RWPE2 (cell line): ENCODE results near the gene PRR23E.

ENCODE experiments used
- ATAC-seq: fragments of 200-7000 bp; cut with Tn5 transposase; 3 replicates; pipeline ENCODE4 v1.9.1; 2021; ENCODE audit warnings: low read depth
- DNase-seq: peaks from one replicate; pipeline ENCODE4 v3.0.0-alpha.2; 2020; ENCODE audit warnings: low spot score
- H3K27ac ChIP-seq: fragments of 450-650 bp; 2 replicates; pipeline ENCODE4 v1.5.1; 2017; ENCODE audit warnings: mild to moderate bottlenecking; ENCODE audit not compliant: poor library complexity, severe bottlenecking
- H3K27me3 ChIP-seq: fragments of 250-450 bp; sonication (Bioruptor Pico); 2 replicates; pipeline ENCODE4 v1.5.1; 2021; ENCODE audit warnings: mild to moderate bottlenecking, moderate library complexity; ENCODE audit not compliant: insufficient read depth, poor library complexity, severe bottlenecking
- H3K36me3 ChIP-seq: fragments of 250-450 bp; sonication (Bioruptor Pico); 2 replicates; pipeline ENCODE4 v1.5.1; 2020; ENCODE audit warnings: low read depth, mild to moderate bottlenecking, moderate library complexity
- H3K4me1 ChIP-seq: fragments of 250-450 bp; sonication (Bioruptor Pico); 2 replicates; pipeline ENCODE4 v1.5.1; 2021; ENCODE audit warnings: mild to moderate bottlenecking, moderate library complexity; ENCODE audit not compliant: insufficient read depth, poor library complexity, severe bottlenecking
- H3K4me3 ChIP-seq: fragments of 250-450 bp; sonication (Bioruptor Pico); 2 replicates; pipeline ENCODE4 v1.5.1; 2021; ENCODE audit warnings: mild to moderate bottlenecking, moderate library complexity; ENCODE audit not compliant: severe bottlenecking
- H3K9me3 ChIP-seq: fragments of 250-450 bp; sonication (Bioruptor Pico); 2 replicates; pipeline ENCODE4 v1.5.1; 2021; ENCODE audit warnings: mild to moderate bottlenecking, moderate library complexity; ENCODE audit not compliant: severe bottlenecking
- CTCF ChIP-seq: fragments of 450-650 bp; IDR thresholded peaks from one replicate; pipeline ENCODE4 v1.5.1; 2017; ENCODE audit warnings: mild to moderate bottlenecking, moderate library complexity; ENCODE audit not compliant: poor library complexity, severe bottlenecking

Gene PRR23E

GRCh38 chr3:127224118-127224517, 31.2 kb downstream of the PRR23E start:
- DNase-seq: no peak
- no peak overlapping the region for H3K4me3 ChIP-seq
- no peaks in the 10 kb centered on the region for H3K9me3 ChIP-seq
- H3K36me3 ChIP-seq: no peaks in the 10 kb centered on the region; the same call in 1 of the 2 replicates
- H3K27ac ChIP-seq: no peak overlapping the region
- H3K4me1 ChIP-seq: peaks cover 8% of the 10 kb centered on the region
- ATAC-seq: no peak
- no peaks in the 10 kb centered on the region for H3K27me3 ChIP-seq
- TF ChIP-seq CTCF: no peak

GRCh38 chr3:127226457-127226856, 33.5 kb downstream of the PRR23E start:
- Histone ChIP-seq H3K4me3 (peak overlapping the region; percentile 29), H3K36me3 (no peaks in the 10 kb centered on the region; the same call in 1 of the 2 replicates), H3K27me3 (no peaks in the 10 kb centered on the region), H3K27ac (peak overlapping the region; percentile 59), H3K9me3 (no peaks in the 10 kb centered on the region), H3K4me1 (peaks cover 8% of the 10 kb centered on the region)
- ATAC-seq (peak; percentile 93), DNase-seq (no peak)
- TF ChIP-seq CTCF: no peak

GRCh38 chr3:127226946-127227842, 34.3 kb downstream of the PRR23E start:
- ATAC-seq (peak; percentile 68), DNase-seq (no peak)
- Histone ChIP-seq H3K27me3 (no peaks in the 10 kb centered on the region), H3K4me1 (peaks cover 8% of the 10 kb centered on the region), H3K9me3 (no peaks in the 10 kb centered on the region), H3K4me3 (peak overlapping the region; percentile 29), H3K36me3 (no peaks in the 10 kb centered on the region; the same call in 1 of the 2 replicates), H3K27ac (peak overlapping the region; percentile 59)
- no peak for TF ChIP-seq CTCF

DNA sequence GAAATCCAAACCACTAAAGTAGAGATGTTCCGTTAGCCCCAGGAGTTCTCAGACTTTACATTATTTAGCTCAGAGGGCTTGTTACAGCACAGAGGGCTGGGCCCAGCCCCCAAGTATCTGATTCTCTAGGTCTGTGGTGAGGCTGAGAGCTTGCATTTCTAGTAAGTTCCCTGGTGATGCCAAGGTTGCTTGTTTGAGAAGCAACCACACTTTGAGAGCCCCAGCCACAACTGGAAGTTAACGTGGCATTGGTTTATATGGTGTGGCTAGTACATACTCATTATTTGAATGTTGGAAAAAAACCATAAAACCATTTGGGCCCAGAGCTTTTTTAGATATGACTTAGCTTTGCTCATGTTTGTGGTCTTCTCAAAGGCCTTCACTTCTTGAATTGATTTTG, 35.9 kb downstream of the PRR23E start:
- Histone ChIP-seq H3K4me1 (peaks cover 8% of the 10 kb centered on the region), H3K27ac (no peak overlapping the region), H3K4me3 (no peak overlapping the region), H3K9me3 (no peaks in the 10 kb centered on the region), H3K27me3 (no peaks in the 10 kb centered on the region), H3K36me3 (no peaks in the 10 kb centered on the region; the same call in 1 of the 2 replicates)
- no peak for TF ChIP-seq CTCF
- no peak for DNase-seq
- no peak for ATAC-seq

DNA sequence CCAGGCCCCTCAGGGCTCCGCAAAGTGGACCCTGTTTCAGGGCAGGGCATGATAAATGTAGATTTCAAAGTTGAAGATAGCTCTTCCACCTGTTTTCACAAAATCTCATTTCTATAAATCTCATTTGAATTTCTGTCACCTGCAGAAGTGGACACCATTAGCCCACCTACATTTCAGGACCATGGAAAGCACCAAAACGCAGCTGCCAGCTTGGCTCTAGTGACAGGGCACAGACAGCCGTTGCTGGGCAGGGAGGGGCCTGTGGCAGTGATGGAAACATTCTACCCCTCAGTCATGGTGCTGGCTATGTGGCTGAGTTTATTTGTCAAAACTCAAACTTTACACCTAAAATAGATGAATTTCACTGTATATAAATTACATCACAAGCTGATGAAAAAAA, 40.4 kb downstream of the PRR23E start:
- Histone ChIP-seq H3K36me3 (no peaks in the 10 kb centered on the region), H3K27me3 (no peaks in the 10 kb centered on the region), H3K9me3 (no peaks in the 10 kb centered on the region), H3K27ac (no peak overlapping the region), H3K4me1 (no peaks in the 10 kb centered on the region), H3K4me3 (no peak overlapping the region)
- no peak for TF ChIP-seq CTCF
- ATAC-seq (no peak; the same call in 2 of the 3 replicates), DNase-seq (no peak)
